Measurements from ENCODE around the gene TRIM47. TPM values are rescaled to one million over a fixed set of nuclear protein-coding genes. Genes with fewer than 3 reads are reported as not detected.

TRIM47 gene
- total RNA-seq, 1 donor from 2014 or later = 98.8 TPM

- DNase-seq (ENCODE audit: extremely low read depth, low read depth, low spot score) = no peak
Observed at GRCh38 chr17:75834279-75834920, 44.0 kb downstream of the TRIM47 start.

GRCh38 chr17:75832652-75833400 is 45.6 kb downstream of the TRIM47 start:
- DNase-seq (ENCODE audit: extremely low read depth, low read depth, low spot score) = no peak

GRCh38 chr17:75832164-75832651 is 46.2 kb downstream of the TRIM47 start:
- no peak for DNase-seq (ENCODE audit: extremely low read depth, low read depth, low spot score)

GRCh38 chr17:75831032-75831571 is 47.3 kb downstream of the TRIM47 start:
- no peak for DNase-seq (ENCODE audit: extremely low read depth, low read depth, low spot score)

GRCh38 chr17:75830164-75831031 is 48.0 kb downstream of the TRIM47 start:
- no peak for DNase-seq (ENCODE audit: extremely low read depth, low read depth, low spot score)

- DNase-seq (ENCODE audit: extremely low read depth, low read depth, low spot score) = no peak
Observed at GRCh38 chr17:75829747-75830146, 48.6 kb downstream of the TRIM47 start.

GRCh38 chr17:75828741-75829140 is 49.6 kb downstream of the TRIM47 start:
- no peak for DNase-seq (ENCODE audit: extremely low read depth, low read depth, low spot score)

GRCh38 chr17:75828076-75828400 is 50.3 kb downstream of the TRIM47 start:
- no peak for DNase-seq (ENCODE audit: extremely low read depth, low read depth, low spot score)

GRCh38 chr17:75827308-75828075 is 50.9 kb downstream of the TRIM47 start:
- no peak for DNase-seq (ENCODE audit: extremely low read depth, low read depth, low spot score)

- no peak for DNase-seq (ENCODE audit: extremely low read depth, low read depth, low spot score)
Observed at GRCh38 chr17:75826561-75827307, 51.6 kb downstream of the TRIM47 start.

GRCh38 chr17:75825748-75826370 is 52.5 kb downstream of the TRIM47 start:
- no peak for DNase-seq (ENCODE audit: extremely low read depth, low read depth, low spot score)

GRCh38 chr17:75825149-75825552 is 53.2 kb downstream of the TRIM47 start:
- no peak for DNase-seq (ENCODE audit: extremely low read depth, low read depth, low spot score)

GRCh38 chr17:75824666-75825065 is 53.7 kb downstream of the TRIM47 start:
- no peak for DNase-seq (ENCODE audit: extremely low read depth, low read depth, low spot score)

Other genes starting within 250 kb of the TRIM47 start
- not detected in 2 replicates for gene SMIM5, start 245.1 kb downstream of the TRIM47 start, total RNA-seq
- 15.0 and 28.1 TPM in 2 replicates for gene RECQL5, start 211.4 kb downstream of the TRIM47 start, total RNA-seq
- gene SAP30BP, start 211.2 kb downstream of the TRIM47 start, total RNA-seq = 70.7 and 84.6 TPM in 2 replicates
- 0.76 and 4.8 TPM in 2 replicates for gene ITGB4, start 157.1 kb downstream of the TRIM47 start, total RNA-seq
- 40.6 and 56.0 TPM in 2 replicates for gene GALK1, start 113.4 kb downstream of the TRIM47 start, total RNA-seq
- gene UNK, start 93.8 kb downstream of the TRIM47 start, total RNA-seq = 14.5 and 28.6 TPM in 2 replicates
- gene UNC13D, start 34.2 kb downstream of the TRIM47 start, total RNA-seq = 1.1 and 1.6 TPM in 2 replicates
- gene WBP2, start 23.2 kb downstream of the TRIM47 start, total RNA-seq = 66.6 and 74.7 TPM in 2 replicates
- gene TRIM65, start 18.4 kb upstream of the TRIM47 start, total RNA-seq = 43.2 and 43.5 TPM in 2 replicates
- 33.9 and 36.8 TPM in 2 replicates for gene MRPL38, start 26.3 kb upstream of the TRIM47 start, total RNA-seq
- gene FBF1, start 62.5 kb upstream of the TRIM47 start, total RNA-seq = 4.9 and 9.5 TPM in 2 replicates
- gene ACOX1, start 100.6 kb upstream of the TRIM47 start, total RNA-seq = 45.0 and 47.4 TPM in 2 replicates
- 15.1 and 27.1 TPM in 2 replicates for gene TEN1, start 100.7 kb upstream of the TRIM47 start, total RNA-seq
- gene CDK3, start 122.3 kb upstream of the TRIM47 start, total RNA-seq = 1.7 and 3.3 TPM in 2 replicates
- gene EVPL, start 148.7 kb upstream of the TRIM47 start, total RNA-seq = 0.06 and 1.2 TPM in 2 replicates
- 41.9 and 62.2 TPM in 2 replicates for gene SRP68, start 193.9 kb upstream of the TRIM47 start, total RNA-seq
- gene GALR2, start 196.2 kb upstream of the TRIM47 start, total RNA-seq = not detected in 2 replicates
- not detected in 2 replicates for gene ZACN, start 200.6 kb upstream of the TRIM47 start, total RNA-seq
- gene EXOC7, start 225.2 kb upstream of the TRIM47 start, total RNA-seq = 74.2 and 81.0 TPM in 2 replicates